ENCODE results near the gene CARD14. TPM values are rescaled to one million over a fixed set of nuclear protein-coding genes. Genes with fewer than 3 reads are reported as not detected.

Gene CARD14
- total and polyA plus RNA-seq, 2 of the 13 experiments (the other 11 are each of a cell fraction or from before 2014, with no cell fraction given): 0.11 TPM; not detected in 1

DNA sequence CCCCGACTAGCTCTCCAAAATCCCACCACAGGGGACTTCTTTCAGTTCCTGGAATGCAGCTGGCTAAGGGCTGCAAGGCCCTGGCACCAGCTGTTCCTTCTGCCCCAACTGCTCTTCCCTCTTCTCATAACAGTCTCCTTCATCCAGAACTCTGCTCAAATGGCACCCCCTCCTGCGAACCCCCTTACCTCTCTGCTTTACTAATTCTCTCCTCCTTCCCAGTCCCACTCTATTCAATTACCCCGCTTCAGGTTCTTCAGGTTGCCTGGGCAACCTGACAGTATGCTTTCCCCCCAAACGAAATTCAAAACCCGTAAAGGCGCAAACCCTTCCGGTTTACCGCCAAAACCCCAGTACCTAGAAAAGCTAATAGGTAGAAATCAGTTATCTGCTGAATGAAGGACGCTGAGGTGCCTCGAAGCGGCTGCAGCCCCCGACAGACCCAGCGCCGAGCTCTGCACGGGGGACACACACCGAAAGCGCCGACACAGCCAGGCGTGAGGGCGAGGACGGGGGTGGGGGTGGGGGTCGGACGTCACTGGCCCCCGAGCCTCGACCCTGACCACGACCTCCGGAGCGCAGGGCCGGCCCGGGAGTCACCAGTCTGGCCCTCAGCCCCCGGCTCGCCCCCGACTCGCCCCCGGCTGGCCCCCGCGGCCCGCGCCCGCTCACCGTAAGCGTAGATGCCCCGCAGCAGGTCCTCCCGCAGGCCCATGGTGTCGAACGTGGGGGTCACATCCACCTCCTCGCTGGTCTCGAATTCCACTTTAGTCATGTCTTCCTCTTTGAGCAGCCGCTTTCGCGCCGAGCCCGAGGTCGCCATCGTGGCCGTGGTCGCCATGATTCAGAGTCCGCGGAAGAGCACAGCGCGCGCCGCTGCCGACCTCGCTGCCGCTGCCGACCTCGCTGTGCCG lies 23.5 kb upstream of the CARD14 start (continued):
- TF ChIP-seq, protein P1, sequence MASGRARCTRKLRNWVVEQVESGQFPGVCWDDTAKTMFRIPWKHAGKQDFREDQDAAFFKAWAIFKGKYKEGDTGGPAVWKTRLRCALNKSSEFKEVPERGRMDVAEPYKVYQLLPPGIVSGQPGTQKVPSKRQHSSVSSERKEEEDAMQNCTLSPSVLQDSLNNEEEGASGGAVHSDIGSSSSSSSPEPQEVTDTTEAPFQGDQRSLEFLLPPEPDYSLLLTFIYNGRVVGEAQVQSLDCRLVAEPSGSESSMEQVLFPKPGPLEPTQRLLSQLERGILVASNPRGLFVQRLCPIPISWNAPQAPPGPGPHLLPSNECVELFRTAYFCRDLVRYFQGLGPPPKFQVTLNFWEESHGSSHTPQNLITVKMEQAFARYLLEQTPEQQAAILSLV (CRISPR knock-in tag; IDR thresholded peaks at IDR 0.05; ENCODE audit: borderline replicate concordance): no peak
- peak; percentile 29; the same call in 1 of the 2 replicates for TF ChIP-seq STAG1 (CRISPR knock-in tag; IDR thresholded peaks at IDR 0.05)
- no peak for TF ChIP-seq RBAK (CRISPR knock-in tag; IDR thresholded peaks at IDR 0.05)
- TF ChIP-seq PHB2 (IDR thresholded peaks at IDR 0.05; ENCODE audit: partially characterized antibody): no peak
- TF ChIP-seq ZNF770 (CRISPR knock-in tag; IDR thresholded peaks at IDR 0.05): no peak
- TF ChIP-seq ZBTB3 (CRISPR knock-in tag; IDR thresholded peaks at IDR 0.05; ENCODE audit: borderline replicate concordance, low read depth): 0 out of 2 replicates have a peak, but pooled peaks have one; percentile 8
- TF ChIP-seq ZNF761 (CRISPR knock-in tag; conservative IDR thresholded peaks at IDR 0.05): 0 out of 2 replicates have a peak, but pooled peaks have one; percentile 8
- 0 out of 2 replicates have a peak, but pooled peaks have one; percentile 35 for TF ChIP-seq ZNF780A (CRISPR knock-in tag; IDR thresholded peaks at IDR 0.05)
- 0 out of 2 replicates have a peak, but pooled peaks have one; percentile 15 for TF ChIP-seq SIN3A (IDR thresholded peaks at IDR 0.05; ENCODE audit: borderline replicate concordance, low read depth, low read length)
- 0 out of 2 replicates have a peak, but pooled peaks have one; percentile 12 for TF ChIP-seq FLYWCH1 (CRISPR knock-in tag; IDR thresholded peaks at IDR 0.05)
- TF ChIP-seq HOXA9 (CRISPR knock-in tag; IDR thresholded peaks at IDR 0.05; ENCODE audit: borderline replicate concordance): peak; percentile 84; the same call in 1 of the 2 replicates
- TF ChIP-seq ZNF160 (CRISPR knock-in tag; IDR thresholded peaks at IDR 0.05): no peak
- peak in 1 of 2 experiments; percentile 51; a peak in 1 of 4 replicates for TF ChIP-seq KLF16 (CRISPR knock-in tag; IDR thresholded peaks at IDR 0.05)
- TF ChIP-seq SMAD9 (CRISPR knock-in tag; IDR thresholded peaks at IDR 0.05): no peak
- TF ChIP-seq, protein P2, sequence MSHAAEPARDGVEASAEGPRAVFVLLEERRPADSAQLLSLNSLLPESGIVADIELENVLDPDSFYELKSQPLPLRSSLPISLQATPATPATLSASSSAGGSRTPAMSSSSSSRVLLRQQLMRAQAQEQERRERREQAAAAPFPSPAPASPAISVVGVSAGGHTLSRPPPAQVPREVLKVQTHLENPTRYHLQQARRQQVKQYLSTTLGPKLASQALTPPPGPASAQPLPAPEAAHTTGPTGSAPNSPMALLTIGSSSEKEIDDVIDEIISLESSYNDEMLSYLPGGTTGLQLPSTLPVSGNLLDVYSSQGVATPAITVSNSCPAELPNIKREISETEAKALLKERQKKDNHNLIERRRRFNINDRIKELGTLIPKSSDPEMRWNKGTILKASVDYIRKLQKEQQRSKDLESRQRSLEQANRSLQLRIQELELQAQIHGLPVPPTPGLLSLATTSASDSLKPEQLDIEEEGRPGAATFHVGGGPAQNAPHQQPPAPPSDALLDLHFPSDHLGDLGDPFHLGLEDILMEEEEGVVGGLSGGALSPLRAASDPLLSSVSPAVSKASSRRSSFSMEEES (CRISPR knock-in tag; IDR thresholded peaks at IDR 0.05): no peak
- 0 out of 2 replicates have a peak, but pooled peaks have one; percentile 44 for TF ChIP-seq MLXIP (CRISPR knock-in tag; IDR thresholded peaks at IDR 0.05; ENCODE audit: borderline replicate concordance)
